Endothelial cell of umbilical vein (primary cell): ENCODE results near the gene HLA-DOA. TPM values are rescaled to one million over a fixed set of nuclear protein-coding genes. Genes with fewer than 3 reads are reported as not detected.

Source experiments
- BruUV-seq: library from RNA; stranded (reverse); fragments of 400-500 nt; replicated peaks from 2 replicates; lab custom pipeline; 2021; lab: Mats Ljungman, UMichigan
- CTCF ChIA-PET: fragments of 300-600, 350-600 bp; sonication (Branson Sonifier 250); formaldehyde crosslinking; loops from one replicate; lab custom pipeline; 2021; ENCODE audit warnings: antibody characterized with exemption, inconsistent platforms; lab: Charles Lee
- POLR2A ChIA-PET: fragments of 300-600, 350-600 bp; sonication (Branson Sonifier 250); formaldehyde crosslinking; loops from one replicate; lab custom pipeline; 2021; ENCODE audit warnings: antibody characterized with exemption, inconsistent platforms; lab: Charles Lee
- DNase-seq: peaks from one replicate; pipeline ENCODE4 v3.0.0-alpha.2; 2011; ENCODE audit warnings: low read depth, low spot score
- FAIRE-seq: peaks from 2 replicates; lab custom pipeline; 2011; peaks lifted over from hg19 to GRCh38; lab: Jason Lieb, UNC
- H2AFZ ChIP-seq: 2 replicates; pipeline ENCODE4 v1.6.0; 2012; ENCODE audit warnings: low read depth, low read length, control low read depth, inconsistent platforms
- H3K27ac ChIP-seq: 2 replicates; pipeline ENCODE4 v1.5.1; 2011; ENCODE audit warnings: low read depth, mild to moderate bottlenecking, control low read depth, low read length, moderate library complexity; ENCODE audit not compliant: insufficient read depth
- H3K27me3 ChIP-seq, 2 experiments: 2 replicates each; pipeline versions ENCODE4 v1.6.0 to v1.6.1; 2011; ENCODE audit warnings: low read length in 2 of 2, mixed read lengths in 1 of 2; ENCODE audit not compliant: control insufficient read depth in 2 of 2, insufficient read depth in 2 of 2
- H3K36me3 ChIP-seq, 2 experiments: 2 replicates in 1 of 2; 3 replicates in 1 of 2; pipeline ENCODE4 v1.5.1; 2011; ENCODE audit warnings: low read length in 2 of 2, mild to moderate bottlenecking in 1 of 2, moderate library complexity in 1 of 2; ENCODE audit not compliant: control insufficient read depth in 2 of 2, insufficient read depth in 2 of 2; ENCODE audit errors: extremely low read depth in 1 of 2
- H3K4me1 ChIP-seq: 3 replicates; pipeline ENCODE4 v1.5.1; 2011; ENCODE audit warnings: mild to moderate bottlenecking, low read length; ENCODE audit not compliant: control insufficient read depth, insufficient read depth; ENCODE audit errors: extremely low read depth
- H3K4me2 ChIP-seq: 2 replicates; pipeline ENCODE4 v1.6.1; 2011; ENCODE audit warnings: low read length, control low read depth, mixed read lengths; ENCODE audit not compliant: insufficient read depth
- H3K4me3 ChIP-seq, 3 experiments: fragments of 200-600 bp in 1 of 3; sonication (generic), shearing (Covaris generic) in 1 of 3; replicated peaks in 1 of 3; 2 replicates each; pipeline ENCODE4 v1.5.1; 2011 to 2016; ENCODE audit warnings: control low read depth in 3 of 3, low read length in 3 of 3, mild to moderate bottlenecking in 2 of 3, inconsistent platforms in 1 of 3, low read depth in 1 of 3, moderate library complexity in 1 of 3; ENCODE audit not compliant: insufficient read depth in 1 of 3
- H3K79me2 ChIP-seq: 2 replicates; pipeline ENCODE4 v1.6.0; 2012; ENCODE audit warnings: low read length, inconsistent platforms; ENCODE audit not compliant: control insufficient read depth, insufficient read depth
- H3K9ac ChIP-seq: replicated peaks from 2 replicates; pipeline ENCODE3; 2011; ENCODE audit warnings: low read length, control low read depth; ENCODE audit not compliant: insufficient read depth; ENCODE audit errors: extremely low read depth
- H3K9me1 ChIP-seq: replicated peaks from 3 replicates; pipeline ENCODE4 v1.6.0; 2011; ENCODE audit warnings: mild to moderate bottlenecking, low read length; ENCODE audit not compliant: control insufficient read depth, insufficient read depth; ENCODE audit errors: extremely low read depth
- H3K9me3 ChIP-seq: replicated peaks from 2 replicates; pipeline ENCODE4 v1.5.1; 2012; ENCODE audit warnings: low read length, inconsistent platforms; ENCODE audit not compliant: control insufficient read depth, insufficient read depth
- H4K20me1 ChIP-seq: replicated peaks from 2 replicates; pipeline ENCODE3; 2011; ENCODE audit warnings: mild to moderate bottlenecking, low read length; ENCODE audit not compliant: control insufficient read depth, insufficient read depth; ENCODE audit errors: extremely low read depth
- CTCF ChIP-seq, 2 donors: IDR thresholded peaks; 1 replicate in 1 of 2; 2 replicates in 1 of 2; pipeline ENCODE4 v1.5.1; 2011; ENCODE audit warnings: low read length in 2 of 2, mild to moderate bottlenecking in 2 of 2, moderate library complexity in 2 of 2, control low read depth in 1 of 2, inconsistent platforms in 1 of 2, low read depth in 1 of 2; ENCODE audit not compliant: insufficient read depth in 1 of 2; ENCODE audit errors: extremely low read depth in 1 of 2
- EZH2 ChIP-seq: IDR thresholded peaks from 2 replicates; pipeline ENCODE4 v1.6.1; 2012; ENCODE audit warnings: borderline replicate concordance, low read depth, mild to moderate bottlenecking, moderate library complexity, low read length, inconsistent platforms; ENCODE audit not compliant: severe bottlenecking
- FOS ChIP-seq: IDR thresholded peaks from 2 replicates; pipeline ENCODE4 v1.6.1; 2011; ENCODE audit warnings: mild to moderate bottlenecking, low read length, moderate library complexity, borderline replicate concordance; ENCODE audit not compliant: insufficient read depth
- GATA2 ChIP-seq: IDR thresholded peaks from 2 replicates; pipeline ENCODE4 v1.7.0; 2011; ENCODE audit warnings: low read depth, mild to moderate bottlenecking, moderate library complexity, mixed read lengths, low read length; ENCODE audit not compliant: insufficient read length, insufficient read depth
- JUN ChIP-seq: IDR thresholded peaks from 2 replicates; pipeline ENCODE4 v1.6.1; 2011; ENCODE audit warnings: borderline replicate concordance, low read depth; ENCODE audit not compliant: insufficient read length, insufficient read depth
- MAX ChIP-seq: IDR thresholded peaks from 2 replicates; pipeline ENCODE4 v1.6.1; 2011; ENCODE audit not compliant: insufficient read depth, insufficient read length
- MYC ChIP-seq: IDR thresholded peaks from one replicate; pipeline ENCODE4 v1.6.1; 2011; ENCODE audit warnings: mild to moderate bottlenecking, low read depth, low read length
- POLR2A ChIP-seq: IDR thresholded peaks from 2 replicates; pipeline ENCODE4 v1.6.1; 2012; ENCODE audit warnings: low read depth, mild to moderate bottlenecking, control low read depth, low read length
- POLR2AphosphoS5 ChIP-seq: IDR thresholded peaks from 2 replicates; pipeline ENCODE4 v1.6.1; 2012; ENCODE audit warnings: low read depth, mild to moderate bottlenecking, control low read depth, low read length, moderate library complexity; ENCODE audit not compliant: insufficient read depth
- dilution Hi-C: fragments of 300-500 bp; cut with MboI; formaldehyde crosslinking; loops from one replicate; pipeline ENCODE4 v1.15.0; 2019; ENCODE audit warnings: low sequenced_read_pairs; ENCODE audit not compliant: extremely low pct_ligation_motif_present
- intact Hi-C: fragments of 100-400 bp; cut with micrococcal nuclease; formaldehyde crosslinking; loops from one replicate; pipeline ENCODE4 v1.10.0; 2022
- polyA plus RNA-seq, 4 experiments: library from polyadenylated mRNA; depleted of rRNA in 3 of 4; stranded (reverse) in 3 of 4; unstranded in 1 of 4; fragments of >200 nt; gene quantifications; 2 replicates each; pipeline versions ENCODE4 v1.2.1 to v1.2.3, GENCODE V29; 2011 to 2012; ENCODE audit warnings: missing spikeins in 1 of 4
- total RNA-seq: library from RNA; stranded (reverse); gene quantifications from 2 replicates; pipeline ENCODE4 v1.2.3, GENCODE V29; 2021

HLA-DOA gene
- total and polyA plus RNA-seq, 2 donors (not counting 3 experiments of a cell fraction or from before 2014, with no cell fraction given), result not detected

DNA sequence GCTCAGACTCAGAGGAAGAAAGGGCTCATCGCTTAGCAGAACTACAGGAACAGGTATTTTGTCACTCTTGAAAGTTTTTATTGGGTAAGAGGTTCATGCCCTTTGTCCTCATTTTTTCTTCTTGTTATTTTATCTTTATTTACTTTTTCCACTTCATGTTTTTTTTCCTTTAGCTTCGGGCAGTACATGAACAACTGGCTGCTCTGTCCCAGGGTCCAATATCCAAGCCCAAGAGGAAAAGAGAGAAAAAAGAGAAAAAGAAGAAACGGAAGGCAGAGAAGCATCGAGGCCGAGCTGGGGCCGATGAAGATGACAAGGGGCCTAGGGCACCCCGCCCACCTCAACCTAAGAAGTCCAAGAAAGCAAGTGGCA is 31.5 kb downstream of the HLA-DOA start:
- DNase-seq (no peak), FAIRE-seq (no peak)
- ChIA-PET POLR2A (no interaction called here), CTCF (interaction anchor here (0.6 to 13.7 kb wide), 4 partner anchors 25 to 140 kb away, joined by 3 to 187 read pairs (median 10); partner anchors contain the start of genes HLA-DMA and TAP2)
- TF ChIP-seq MAX, result no peak
- no peak for TF ChIP-seq MYC
- Histone ChIP-seq H3K4me1 (peaks cover 16% of the 10 kb centered on the region), H3K27me3 (no peaks in the 10 kb centered on the region), H3K4me2 (no peak overlapping the region), H3K9ac (no peak overlapping the region), H3K4me3 (no peak overlapping the region), H3K36me3 (peaks cover 55 to 58% of the 10 kb centered on the region in 2 experiments), H3K27ac (no peak overlapping the region), H3K9me1 (no peaks in the 10 kb centered on the region), H4K20me1 (peaks cover 33% of the 10 kb centered on the region), H3K9me3 (no peaks in the 10 kb centered on the region), H3K79me2 (peaks cover 66% of the 10 kb centered on the region), H2AFZ (no peak overlapping the region)
- BruUV-seq, result no TSS peak
- intact Hi-C loops, result loop anchor here (10.0 kb wide), 1 partner anchor 437 kb away; the partner anchor contains the start of genes CUTA and PHF1
- dilution Hi-C loops, result no loop called here

- ChIA-PET CTCF (interaction anchor here (0.6 to 13.7 kb wide), 4 partner anchors 24 to 139 kb away, joined by 3 to 187 read pairs (median 10); partner anchors contain the start of genes HLA-DMA and TAP2), POLR2A (no interaction called here)
- Histone ChIP-seq H3K27ac (no peak overlapping the region), H3K9ac (no peak overlapping the region), H4K20me1 (peaks cover 33% of the 10 kb centered on the region), H3K9me1 (no peaks in the 10 kb centered on the region), H3K4me2 (no peak overlapping the region), H3K27me3 (no peaks in the 10 kb centered on the region), H3K9me3 (no peaks in the 10 kb centered on the region), H3K4me1 (peaks cover 16% of the 10 kb centered on the region), H3K79me2 (peaks cover 72% of the 10 kb centered on the region), H2AFZ (no peak overlapping the region), H3K4me3 (no peak overlapping the region), H3K36me3 (peaks cover 58 to 62% of the 10 kb centered on the region in 2 experiments)
- no peak for DNase-seq
- BruUV-seq, result no TSS peak
- FAIRE-seq, result peak; percentile 4
- no peak for TF ChIP-seq EZH2
- TF ChIP-seq POLR2A, result no peak
- no peak for TF ChIP-seq GATA2
- TF ChIP-seq MAX, result no peak
- TF ChIP-seq JUN, result no peak
- no peak for TF ChIP-seq MYC
- no peak for TF ChIP-seq CTCF (IDR thresholded peaks at IDR 0.05; ENCODE audit: extremely low read depth in 1 of 2, insufficient read depth in 1 of 2, low read depth in 1 of 2, low read length in 2 of 2)
- no peak for TF ChIP-seq POLR2AphosphoS5
- TF ChIP-seq FOS, result no peak
- dilution Hi-C loops (no loop called here), intact Hi-C loops (loop anchor here (10.0 kb wide), 1 partner anchor 437 kb away; the partner anchor contains the start of genes CUTA and PHF1)
Observed at GRCh38 chr6:32977272-32977952, 32.0 kb downstream of the HLA-DOA start.
